Activated B cell treated with CpG ODN at 0.5 μM for 24 hours (primary cell): Measurements from ENCODE around the gene HDAC1. TPM values are rescaled to one million over a fixed set of nuclear protein-coding genes. Genes with fewer than 3 reads are reported as not detected.
"Not testable (repeated sequence)": the region's sequence is repeated elsewhere in the genome, so short reads cannot be mapped to it uniquely, and the experiment has no call there.

Source experiments
- ATAC-seq: fragments of 200-7000 bp; cut with Tn5 transposase; one replicate; pipeline ENCODE4 v1.10.0; 2021; ENCODE audit warnings: low read depth, mild to moderate bottlenecking, moderate library complexity
- CTCF ChIA-PET: fragments of 350-600 bp; sonication (Branson Sonifier 250); formaldehyde crosslinking; loops from one replicate; lab custom pipeline; 2021; ENCODE audit warnings: antibody characterized with exemption; lab: Charles Lee
- POLR2A ChIA-PET: fragments of 350-600 bp; sonication (Branson Sonifier 250); formaldehyde crosslinking; loops from one replicate; lab custom pipeline; 2021; ENCODE audit warnings: antibody characterized with exemption; lab: Charles Lee
- DNase-seq: peaks from one replicate; pipeline ENCODE4 v3.0.0; 2022
- H3K27ac Mint-ChIP-seq: one replicate; pipeline ENCODE4 v1.8.0; 2020; ENCODE audit warnings: mixed read lengths
- H3K27me3 Mint-ChIP-seq: one replicate; pipeline ENCODE4 v1.8.0; 2021; ENCODE audit warnings: mixed read lengths
- H3K36me3 Mint-ChIP-seq: one replicate; pipeline ENCODE4 v1.8.0; 2021; ENCODE audit warnings: low read depth, mixed read lengths
- H3K4me1 Mint-ChIP-seq: one replicate; pipeline ENCODE4 v1.8.0; 2021; ENCODE audit warnings: mixed read lengths
- H3K4me3 Mint-ChIP-seq: one replicate; pipeline ENCODE4 v1.8.0; 2020; ENCODE audit warnings: mild to moderate bottlenecking, mixed read lengths
- H3K9me3 Mint-ChIP-seq: one replicate; pipeline ENCODE4 v1.8.0; 2020; ENCODE audit warnings: mixed read lengths
- CTCF ChIP-seq: fragments of 200-600 bp; IDR thresholded peaks from one replicate; pipeline ENCODE4 v1.8.0; 2022; ENCODE audit warnings: antibody characterized with exemption, mild to moderate bottlenecking
- intact Hi-C: fragments of 100-400 bp; cut with micrococcal nuclease; formaldehyde crosslinking; loops from one replicate; pipeline ENCODE4 v1.15.1; 2024
- total RNA-seq: library from RNA; stranded (reverse); gene quantifications from 2 replicates; pipeline ENCODE4 v1.2.3, GENCODE V29; 2022

HDAC1 gene
- total RNA-seq, 1 donor from 2014 or later, result 212 TPM

- H3K4me3 Mint-ChIP-seq, result no peak overlapping the region
- CTCF ChIA-PET, result no interaction called here
- no peaks in the 10 kb centered on the region for H3K4me1 Mint-ChIP-seq
- no peak overlapping the region for H3K27ac Mint-ChIP-seq
- H3K27me3 Mint-ChIP-seq, result no peaks in the 10 kb centered on the region
- H3K9me3 Mint-ChIP-seq, result no peaks in the 10 kb centered on the region
- no peak for DNase-seq
- ATAC-seq, result no peak
- peaks cover 19% of the 10 kb centered on the region for H3K36me3 Mint-ChIP-seq
- POLR2A ChIA-PET, result no interaction called here
- TF ChIP-seq CTCF, result no peak
- intact Hi-C loops, result no loop called here
Observed at GRCh38 chr1:32285658-32286057, 6.2 kb upstream of the HDAC1 start.

DNA sequence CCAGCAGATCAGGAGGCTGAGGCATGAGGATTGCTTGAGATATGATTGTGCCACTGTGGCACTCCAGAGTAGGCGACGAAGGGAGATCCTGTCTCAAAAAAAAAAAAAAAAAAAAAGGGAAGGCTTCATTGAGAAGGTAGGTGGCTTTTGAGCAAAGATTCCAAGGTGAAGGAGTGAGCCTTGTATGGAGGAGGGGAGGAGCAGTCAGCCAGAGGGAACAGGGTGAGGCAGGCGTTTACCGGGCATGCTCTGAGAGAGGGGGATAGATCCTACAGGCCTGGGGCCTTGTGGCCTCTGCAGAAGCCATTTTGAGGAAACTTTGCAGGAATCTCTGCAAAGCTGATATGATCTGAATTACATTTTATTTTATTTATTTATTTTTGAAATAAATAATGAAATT is 5.1 kb upstream of the HDAC1 start:
- no peak for TF ChIP-seq CTCF
- ChIA-PET CTCF (interaction anchor here (0.8 to 1.3 kb wide), 2 partner anchors 36 to 46 kb away, joined by 3 to 4 read pairs; no protein-coding TSS in a partner anchor), POLR2A (interaction anchor here (0.7 kb wide), 4 partner anchors 40 to 843 kb away, joined by 3 to 10 read pairs (median 4); partner anchors contain the start of genes FAM167B and IQCC)
- DNase-seq, result no peak
- Mint-ChIP-seq H3K36me3 (peaks cover 18% of the 10 kb centered on the region), H3K4me3 (no peak overlapping the region), H3K9me3 (no peaks in the 10 kb centered on the region), H3K27me3 (no peaks in the 10 kb centered on the region), H3K27ac (no peak overlapping the region), H3K4me1 (peaks cover 7% of the 10 kb centered on the region)
- ATAC-seq, result no peak
- intact Hi-C loops, result no loop called here

DNA sequence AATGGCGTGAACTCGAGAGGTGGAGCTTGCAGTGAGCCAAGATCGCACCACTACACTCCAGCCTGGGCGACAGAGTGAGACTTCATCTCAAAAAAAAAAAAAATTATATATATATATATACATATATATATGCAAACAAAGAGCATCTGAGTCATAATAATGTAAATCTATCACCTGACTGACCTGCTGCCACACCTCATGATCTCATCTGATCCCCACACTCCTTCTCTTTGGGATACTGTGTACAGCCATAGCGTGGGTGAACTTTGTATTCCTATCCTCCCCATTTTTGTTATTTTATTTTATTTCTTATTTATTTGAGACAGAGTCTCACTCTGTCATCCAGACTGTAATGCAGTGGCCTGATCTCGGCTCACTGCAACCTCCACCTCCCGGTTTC is 2.6 kb upstream of the HDAC1 start:
- H3K4me3 Mint-ChIP-seq, result no peak overlapping the region

GRCh38 chr1:32291145-32291707 is 657 bp upstream of the HDAC1 start:
- POLR2A ChIA-PET, result interaction anchor here (0.6 to 4.8 kb wide), 38 partner anchors 8 to 995 kb away, joined by 3 to 107 read pairs (median 6); partner anchors contain the start of genes BSDC1, CCDC28B, EIF3I and FAM229A
- no peaks in the 10 kb centered on the region for H3K9me3 Mint-ChIP-seq
- DNase-seq, result no peak
- H3K27me3 Mint-ChIP-seq, result no peaks in the 10 kb centered on the region
- intact Hi-C loops, result loop anchor here (1.0 to 5.0 kb wide), 5 partner anchors 41 to 360 kb away; partner anchors contain the start of genes CCDC28B, KPNA6, RBBP4 and ZBTB8OS
- peaks cover 23% of the 10 kb centered on the region for H3K36me3 Mint-ChIP-seq
- ATAC-seq, result no peak
- peak overlapping the region; percentile 98 for H3K27ac Mint-ChIP-seq
- CTCF ChIA-PET, result interaction anchor here (0.9 to 2.9 kb wide), 4 partner anchors 26 to 76 kb away, joined by 3 to 27 read pairs (median 16); partner anchors contain the start of gene LCK
- peak overlapping the region; percentile 100 for H3K4me3 Mint-ChIP-seq
- TF ChIP-seq CTCF, result no peak
- peaks cover 42% of the 10 kb centered on the region for H3K4me1 Mint-ChIP-seq

More for the DNA sequence above, 2.6 kb upstream of the HDAC1 start:
- peaks cover 29% of the 10 kb centered on the region for H3K36me3 Mint-ChIP-seq
- H3K27ac Mint-ChIP-seq, result no peak overlapping the region
- DNase-seq (no peak), ATAC-seq (no peak)
- H3K9me3 Mint-ChIP-seq, result no peaks in the 10 kb centered on the region
- no peaks in the 10 kb centered on the region for H3K27me3 Mint-ChIP-seq
- TF ChIP-seq CTCF, result no peak
- POLR2A ChIA-PET, result interaction anchor here (4.8 kb wide), 1 partner anchor 38 kb away, joined by 107 read pairs; the partner anchor contains the start of gene LCK
- CTCF ChIA-PET, result no interaction called here
- peaks cover 27% of the 10 kb centered on the region for H3K4me1 Mint-ChIP-seq
- intact Hi-C loops, result no loop called here

DNA sequence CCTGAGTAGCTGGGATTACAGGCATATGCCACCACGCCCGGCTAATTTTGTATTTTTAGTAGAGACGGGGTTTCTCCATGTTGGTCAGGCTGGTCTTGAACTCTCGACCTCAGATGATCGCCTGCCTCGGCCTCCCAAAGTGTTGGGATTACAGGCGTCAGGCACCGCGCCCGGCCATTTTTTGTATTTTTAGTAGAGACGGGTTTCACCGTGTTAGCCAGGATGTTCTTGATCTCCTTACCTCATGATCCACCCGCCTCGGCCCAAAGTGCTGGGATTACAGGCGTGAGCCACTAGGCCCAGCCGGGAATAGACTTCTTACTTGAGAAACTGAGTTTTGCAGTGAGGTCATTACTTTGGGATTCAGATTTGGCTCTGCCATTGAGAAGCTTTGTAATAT is 6.3 kb downstream of the HDAC1 start:
- DNase-seq, intact Hi-C loops, CTCF ChIA-PET, H3K9me3 Mint-ChIP-seq, H3K27me3 Mint-ChIP-seq, H3K4me3 Mint-ChIP-seq, ATAC-seq, H3K27ac Mint-ChIP-seq: not testable (repeated sequence)
- H3K4me1 Mint-ChIP-seq, result peaks cover 64% of the 10 kb centered on the region
- peaks cover 54% of the 10 kb centered on the region for H3K36me3 Mint-ChIP-seq
- POLR2A ChIA-PET, result interaction anchor here (0.7 kb wide), 1 partner anchor 56 kb away, joined by 9 read pairs; no protein-coding TSS in a partner anchor
